Endothelial cell of umbilical vein (primary cell): ENCODE data around the gene SAMD4B. TPM values are rescaled to one million over a fixed set of nuclear protein-coding genes. Genes with fewer than 3 reads are reported as not detected.
A peak's percentile ranks its signal among the peaks of the same experiment; 100 is the strongest.

Experiments
- Bru-seq: library from RNA; stranded (reverse); fragments of 400-500 nt; gene quantifications from one replicate; lab custom pipeline; 2021; lab: Mats Ljungman, UMichigan
- BruChase-seq, 2 experiments: library from RNA; stranded (reverse); fragments of 400-500 nt; gene quantifications; one replicate each; lab custom pipeline; 2021; lab: Mats Ljungman, UMichigan
- BruUV-seq: library from RNA; stranded (reverse); fragments of 400-500 nt; replicated peaks from 2 replicates; lab custom pipeline; 2021; lab: Mats Ljungman, UMichigan
- CTCF ChIA-PET: fragments of 300-600, 350-600 bp; sonication (Branson Sonifier 250); formaldehyde crosslinking; loops from one replicate; lab custom pipeline; 2021; ENCODE audit warnings: antibody characterized with exemption, inconsistent platforms; lab: Charles Lee
- POLR2A ChIA-PET: fragments of 300-600, 350-600 bp; sonication (Branson Sonifier 250); formaldehyde crosslinking; loops from one replicate; lab custom pipeline; 2021; ENCODE audit warnings: antibody characterized with exemption, inconsistent platforms; lab: Charles Lee
- DNase-seq: peaks from one replicate; pipeline ENCODE4 v3.0.0-alpha.2; 2011; ENCODE audit warnings: low read depth, low spot score
- FAIRE-seq: peaks from 2 replicates; lab custom pipeline; 2011; peaks lifted over from hg19 to GRCh38; lab: Jason Lieb, UNC
- H2AFZ ChIP-seq: 2 replicates; pipeline ENCODE4 v1.6.0; 2012; ENCODE audit warnings: low read depth, low read length, control low read depth, inconsistent platforms
- H3K27ac ChIP-seq: 2 replicates; pipeline ENCODE4 v1.5.1; 2011; ENCODE audit warnings: low read depth, mild to moderate bottlenecking, control low read depth, low read length, moderate library complexity; ENCODE audit not compliant: insufficient read depth
- H3K27me3 ChIP-seq, 2 experiments: 2 replicates each; pipeline versions ENCODE4 v1.6.0 to v1.6.1; 2011; ENCODE audit warnings: low read length in 2 of 2, mixed read lengths in 1 of 2; ENCODE audit not compliant: control insufficient read depth in 2 of 2, insufficient read depth in 2 of 2
- H3K36me3 ChIP-seq, 2 experiments: 2 replicates in 1 of 2; 3 replicates in 1 of 2; pipeline ENCODE4 v1.5.1; 2011; ENCODE audit warnings: low read length in 2 of 2, mild to moderate bottlenecking in 1 of 2, moderate library complexity in 1 of 2; ENCODE audit not compliant: control insufficient read depth in 2 of 2, insufficient read depth in 2 of 2; ENCODE audit errors: extremely low read depth in 1 of 2
- H3K4me1 ChIP-seq: 3 replicates; pipeline ENCODE4 v1.5.1; 2011; ENCODE audit warnings: mild to moderate bottlenecking, low read length; ENCODE audit not compliant: control insufficient read depth, insufficient read depth; ENCODE audit errors: extremely low read depth
- H3K4me2 ChIP-seq: 2 replicates; pipeline ENCODE4 v1.6.1; 2011; ENCODE audit warnings: low read length, control low read depth, mixed read lengths; ENCODE audit not compliant: insufficient read depth
- H3K4me3 ChIP-seq, 3 experiments: fragments of 200-600 bp in 1 of 3; sonication (generic), shearing (Covaris generic) in 1 of 3; replicated peaks in 1 of 3; 2 replicates each; pipeline ENCODE4 v1.5.1; 2011 to 2016; ENCODE audit warnings: control low read depth in 3 of 3, low read length in 3 of 3, mild to moderate bottlenecking in 2 of 3, inconsistent platforms in 1 of 3, low read depth in 1 of 3, moderate library complexity in 1 of 3; ENCODE audit not compliant: insufficient read depth in 1 of 3
- H3K79me2 ChIP-seq: 2 replicates; pipeline ENCODE4 v1.6.0; 2012; ENCODE audit warnings: low read length, inconsistent platforms; ENCODE audit not compliant: control insufficient read depth, insufficient read depth
- H3K9ac ChIP-seq: replicated peaks from 2 replicates; pipeline ENCODE3; 2011; ENCODE audit warnings: low read length, control low read depth; ENCODE audit not compliant: insufficient read depth; ENCODE audit errors: extremely low read depth
- H3K9me1 ChIP-seq: replicated peaks from 3 replicates; pipeline ENCODE4 v1.6.0; 2011; ENCODE audit warnings: mild to moderate bottlenecking, low read length; ENCODE audit not compliant: control insufficient read depth, insufficient read depth; ENCODE audit errors: extremely low read depth
- H3K9me3 ChIP-seq: replicated peaks from 2 replicates; pipeline ENCODE4 v1.5.1; 2012; ENCODE audit warnings: low read length, inconsistent platforms; ENCODE audit not compliant: control insufficient read depth, insufficient read depth
- H4K20me1 ChIP-seq: replicated peaks from 2 replicates; pipeline ENCODE3; 2011; ENCODE audit warnings: mild to moderate bottlenecking, low read length; ENCODE audit not compliant: control insufficient read depth, insufficient read depth; ENCODE audit errors: extremely low read depth
- GATA2 ChIP-seq: IDR thresholded peaks from 2 replicates; pipeline ENCODE4 v1.7.0; 2011; ENCODE audit warnings: low read depth, mild to moderate bottlenecking, moderate library complexity, mixed read lengths, low read length; ENCODE audit not compliant: insufficient read length, insufficient read depth
- MYC ChIP-seq: IDR thresholded peaks from one replicate; pipeline ENCODE4 v1.6.1; 2011; ENCODE audit warnings: mild to moderate bottlenecking, low read depth, low read length
- POLR2A ChIP-seq: IDR thresholded peaks from 2 replicates; pipeline ENCODE4 v1.6.1; 2012; ENCODE audit warnings: low read depth, mild to moderate bottlenecking, control low read depth, low read length
- POLR2AphosphoS5 ChIP-seq: IDR thresholded peaks from 2 replicates; pipeline ENCODE4 v1.6.1; 2012; ENCODE audit warnings: low read depth, mild to moderate bottlenecking, control low read depth, low read length, moderate library complexity; ENCODE audit not compliant: insufficient read depth
- dilution Hi-C: fragments of 300-500 bp; cut with MboI; formaldehyde crosslinking; loops from one replicate; pipeline ENCODE4 v1.15.0; 2019; ENCODE audit warnings: low sequenced_read_pairs; ENCODE audit not compliant: extremely low pct_ligation_motif_present
- intact Hi-C: fragments of 100-400 bp; cut with micrococcal nuclease; formaldehyde crosslinking; loops from one replicate; pipeline ENCODE4 v1.10.0; 2022
- long read RNA-seq: library from polyadenylated mRNA; stranded (forward); transcript quantifications from one replicate; pipeline ENCODE4 v2.0.0, GENCODE V29; 2021
- polyA minus RNA-seq, 3 experiments: library from RNA; depleted of rRNA, polyadenylated mRNA; stranded (reverse); fragments of >200 nt; gene quantifications; 1 replicate in 1 of 3; 2 replicates in 2 of 3; pipeline ENCODE4 v1.2.3, GENCODE V29; 2011
- polyA plus RNA-seq, 4 experiments: library from polyadenylated mRNA; depleted of rRNA in 3 of 4; stranded (reverse) in 3 of 4; unstranded in 1 of 4; fragments of >200 nt; gene quantifications; 2 replicates each; pipeline versions ENCODE4 v1.2.1 to v1.2.3, GENCODE V29; 2011 to 2012; ENCODE audit warnings: missing spikeins in 1 of 4
- total RNA-seq: library from RNA; stranded (reverse); gene quantifications from 2 replicates; pipeline ENCODE4 v1.2.3, GENCODE V29; 2021
- TF ChIP-seq, protein P1 (sequence below): IDR thresholded peaks from 2 replicates; pipeline ENCODE4 v1.6.1; 2011; ENCODE audit not compliant: insufficient read depth, insufficient read length
- TF ChIP-seq, protein P2 (sequence below), 2 donors: IDR thresholded peaks; 1 replicate in 1 of 2; 2 replicates in 1 of 2; pipeline ENCODE4 v1.5.1; 2011; ENCODE audit warnings: low read length in 2 of 2, mild to moderate bottlenecking in 2 of 2, moderate library complexity in 2 of 2, control low read depth in 1 of 2, inconsistent platforms in 1 of 2, low read depth in 1 of 2; ENCODE audit not compliant: insufficient read depth in 1 of 2; ENCODE audit errors: extremely low read depth in 1 of 2

Gene SAMD4B, protein sequence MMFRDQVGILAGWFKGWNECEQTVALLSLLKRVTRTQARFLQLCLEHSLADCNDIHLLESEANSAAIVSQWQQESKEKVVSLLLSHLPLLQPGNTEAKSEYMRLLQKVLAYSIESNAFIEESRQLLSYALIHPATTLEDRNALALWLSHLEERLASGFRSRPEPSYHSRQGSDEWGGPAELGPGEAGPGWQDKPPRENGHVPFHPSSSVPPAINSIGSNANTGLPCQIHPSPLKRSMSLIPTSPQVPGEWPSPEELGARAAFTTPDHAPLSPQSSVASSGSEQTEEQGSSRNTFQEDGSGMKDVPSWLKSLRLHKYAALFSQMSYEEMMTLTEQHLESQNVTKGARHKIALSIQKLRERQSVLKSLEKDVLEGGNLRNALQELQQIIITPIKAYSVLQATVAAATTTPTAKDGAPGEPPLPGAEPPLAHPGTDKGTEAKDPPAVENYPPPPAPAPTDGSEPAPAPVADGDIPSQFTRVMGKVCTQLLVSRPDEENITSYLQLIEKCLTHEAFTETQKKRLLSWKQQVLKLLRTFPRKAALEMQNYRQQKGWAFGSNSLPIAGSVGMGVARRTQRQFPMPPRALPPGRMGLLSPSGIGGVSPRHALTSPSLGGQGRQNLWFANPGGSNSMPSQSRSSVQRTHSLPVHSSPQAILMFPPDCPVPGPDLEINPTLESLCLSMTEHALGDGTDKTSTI
- total RNA-seq: 82.1 and 87.7 TPM in 2 replicates
- polyA plus RNA-seq: 84.2 and 98.0 TPM in 2 replicates
- 53.6 and 62.8 TPM in 2 replicates for polyA plus RNA-seq (2011; cell fraction: cytosol; rRNA removed)
- polyA plus RNA-seq (2011; cell fraction: nucleus; rRNA removed): 78.4 and 97.3 TPM in 2 replicates
- 66.5 and 79.2 TPM in 2 replicates for polyA plus RNA-seq (2012)
- 50.7 and 57.0 TPM in 2 replicates for polyA minus RNA-seq
- polyA minus RNA-seq (2011; cell fraction: cytosol; rRNA and poly(A)+ RNA removed): 55.6 TPM
- 39.8 and 43.1 TPM in 2 replicates for polyA minus RNA-seq (2011; cell fraction: nucleus; rRNA and poly(A)+ RNA removed)
- percentile 73 among the genes with signal in this experiment for Bru-seq, nascent RNA
- BruChase-seq, experiment 1, labeled RNA remaining after a 6-hour chase: percentile 88 among the genes with signal in this experiment
- percentile 82 among the genes with signal in this experiment for BruChase-seq, experiment 2, labeled RNA remaining after a 2-hour chase
- long read RNA-seq, transcript SAMD4B-204 (1 exons, 578 nt): major isoform, 10 of 81 reads
- long read RNA-seq, partial matches to known transcripts: 34 of 81 reads
- long read RNA-seq, other reads (novel, unspliced or antisense): 34 of 81 reads

DNA sequence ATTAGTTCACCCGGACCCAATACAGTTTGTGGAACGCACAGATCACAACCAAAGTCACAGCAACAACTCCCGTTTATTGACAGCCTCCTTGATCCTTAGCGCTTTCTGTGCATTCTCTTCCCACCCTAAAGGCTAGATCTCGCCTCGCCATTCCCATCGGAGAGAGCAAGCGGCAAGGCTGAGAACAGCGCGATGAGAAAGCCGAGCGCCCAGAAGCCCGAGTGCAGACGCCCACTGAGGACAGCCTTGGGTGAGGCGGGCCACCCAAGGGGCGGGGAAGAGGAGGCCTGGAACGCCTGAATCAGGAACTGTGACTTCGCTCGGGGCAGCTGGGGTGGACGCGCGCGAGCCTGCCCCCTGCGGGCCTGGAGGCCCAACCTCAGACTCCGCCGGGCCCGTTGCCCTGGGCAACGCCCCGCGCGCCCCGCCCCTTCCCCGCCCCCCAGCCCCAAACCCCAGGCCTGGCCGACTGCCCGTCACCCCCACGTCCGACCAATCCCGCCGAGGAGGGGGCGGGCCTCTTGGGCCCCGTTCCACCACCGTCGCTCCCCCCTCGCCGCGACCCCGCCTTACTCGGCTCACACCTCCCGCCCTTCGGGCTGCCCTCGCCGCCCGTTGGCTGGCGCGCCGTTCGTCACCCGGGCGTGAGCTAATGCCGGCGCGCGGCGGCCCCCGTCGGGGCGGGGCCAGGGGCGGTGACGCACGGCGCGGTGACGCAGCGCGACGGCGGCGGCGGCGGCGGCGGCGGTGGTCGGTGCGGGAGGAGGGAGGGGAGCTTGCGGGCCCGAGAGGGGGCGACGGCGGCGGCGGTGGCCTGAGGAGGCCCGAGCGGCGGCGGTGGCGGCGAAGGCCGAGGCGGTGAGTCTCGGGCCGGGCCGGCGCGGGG is at the start of gene SAMD4B:
TSS of gene SAMD4B (plus strand) at position 703 of the 886 bp plus-strand sequence. CDS start 14,473 bp downstream, outside the sequence.
- Histone ChIP-seq H3K9me1 (no peaks in the 10 kb centered on the region), H4K20me1 (peaks cover under 1% of the 10 kb centered on the region), H3K9ac (peak within 1 kb of the TSS; percentile 88), H3K9me3 (no peaks in the 10 kb centered on the region), H3K4me1 (peaks cover 13% of the 10 kb centered on the region), H3K4me2 (peak within 1 kb of the TSS; percentile 82), H3K27me3 (no peaks in the 10 kb centered on the region), H3K4me3 (peak within 1 kb of the TSS; percentile 65 to 88 (median 73)), H3K79me2 (peaks cover 26% of the 10 kb centered on the region), H3K27ac (peak within 1 kb of the TSS; percentile 56), H2AFZ (peak within 1 kb of the TSS; percentile 42), H3K36me3 (no peaks in the 10 kb centered on the region)
- intact Hi-C loops: loop anchor here (1.0 to 5.0 kb wide), 4 partner anchors 31 to 90 kb away; partner anchors contain the start of genes MED29, PAF1 and PLEKHG2
- TSS peak; percentile 59 for BruUV-seq
- DNase-seq (peak; percentile 97), FAIRE-seq (peak; percentile 97)
- ChIA-PET POLR2A (interaction anchor here (0.6 to 0.9 kb wide), 2 partner anchors 49 to 967 kb away, joined by 3 to 4 read pairs; partner anchors contain the start of genes MED29, PAF1 and PSMD8), CTCF (interaction anchor here (0.8 to 1.7 kb wide), 10 partner anchors 14 to 309 kb away, joined by 3 to 6 read pairs (median 4); partner anchors contain the start of gene RPS16)
- dilution Hi-C loops: no loop called here
- TF ChIP-seq MYC: no peak
- TF ChIP-seq POLR2A: peak; percentile 95
- TF ChIP-seq, protein P1, sequence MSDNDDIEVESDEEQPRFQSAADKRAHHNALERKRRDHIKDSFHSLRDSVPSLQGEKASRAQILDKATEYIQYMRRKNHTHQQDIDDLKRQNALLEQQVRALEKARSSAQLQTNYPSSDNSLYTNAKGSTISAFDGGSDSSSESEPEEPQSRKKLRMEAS: peak; percentile 31
- peak; percentile 87 for TF ChIP-seq POLR2AphosphoS5
- TF ChIP-seq, protein P2, sequence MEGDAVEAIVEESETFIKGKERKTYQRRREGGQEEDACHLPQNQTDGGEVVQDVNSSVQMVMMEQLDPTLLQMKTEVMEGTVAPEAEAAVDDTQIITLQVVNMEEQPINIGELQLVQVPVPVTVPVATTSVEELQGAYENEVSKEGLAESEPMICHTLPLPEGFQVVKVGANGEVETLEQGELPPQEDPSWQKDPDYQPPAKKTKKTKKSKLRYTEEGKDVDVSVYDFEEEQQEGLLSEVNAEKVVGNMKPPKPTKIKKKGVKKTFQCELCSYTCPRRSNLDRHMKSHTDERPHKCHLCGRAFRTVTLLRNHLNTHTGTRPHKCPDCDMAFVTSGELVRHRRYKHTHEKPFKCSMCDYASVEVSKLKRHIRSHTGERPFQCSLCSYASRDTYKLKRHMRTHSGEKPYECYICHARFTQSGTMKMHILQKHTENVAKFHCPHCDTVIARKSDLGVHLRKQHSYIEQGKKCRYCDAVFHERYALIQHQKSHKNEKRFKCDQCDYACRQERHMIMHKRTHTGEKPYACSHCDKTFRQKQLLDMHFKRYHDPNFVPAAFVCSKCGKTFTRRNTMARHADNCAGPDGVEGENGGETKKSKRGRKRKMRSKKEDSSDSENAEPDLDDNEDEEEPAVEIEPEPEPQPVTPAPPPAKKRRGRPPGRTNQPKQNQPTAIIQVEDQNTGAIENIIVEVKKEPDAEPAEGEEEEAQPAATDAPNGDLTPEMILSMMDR (IDR thresholded peaks at IDR 0.05; ENCODE audit: extremely low read depth in 1 of 2, insufficient read depth in 1 of 2, low read depth in 1 of 2, low read length in 2 of 2): peak; percentile 53 to 84
- TF ChIP-seq GATA2: no peak
